Stimulated activated CD8-positive, alpha-beta memory T cell treated with anti-CD3 and anti-CD28 coated beads, Interleukin-12 subunit alpha, Interleukin-12 subunit beta, amount 100 ng/mL, for 24 hours (primary cell): ENCODE results near the gene PLA2G2D.

Experiments used
- DNase-seq: peaks from one replicate; pipeline ENCODE4 v3.0.0-alpha.2; 2020; ENCODE audit errors: extremely low read depth

PLA2G2D gene, protein sequence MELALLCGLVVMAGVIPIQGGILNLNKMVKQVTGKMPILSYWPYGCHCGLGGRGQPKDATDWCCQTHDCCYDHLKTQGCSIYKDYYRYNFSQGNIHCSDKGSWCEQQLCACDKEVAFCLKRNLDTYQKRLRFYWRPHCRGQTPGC

DNA sequence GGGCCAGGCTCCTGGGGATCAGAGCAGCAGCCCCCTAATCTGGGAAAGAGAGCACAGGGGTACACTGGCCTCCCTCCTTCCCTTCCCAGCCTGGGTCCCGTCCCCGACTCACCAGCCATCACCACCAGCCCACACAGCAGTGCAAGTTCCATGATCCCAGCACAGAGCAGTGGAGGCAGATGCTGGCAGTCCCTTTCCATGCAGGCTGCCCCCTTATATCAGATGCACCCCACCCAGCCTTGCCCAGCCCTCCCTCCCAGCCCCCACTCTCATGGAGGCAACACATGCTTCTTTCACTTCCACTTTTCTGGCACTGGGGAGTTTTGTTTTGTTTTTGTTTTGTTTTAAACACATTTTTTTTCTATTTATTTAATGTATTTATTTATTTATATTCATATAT, at the start of gene PLA2G2D:
Gene PLA2G2D (minus strand): TSS at position 190 of the 400 bp plus-strand sequence. CDS start 38 bp downstream, at position 152.
- DNase-seq, result no peak

DNA sequence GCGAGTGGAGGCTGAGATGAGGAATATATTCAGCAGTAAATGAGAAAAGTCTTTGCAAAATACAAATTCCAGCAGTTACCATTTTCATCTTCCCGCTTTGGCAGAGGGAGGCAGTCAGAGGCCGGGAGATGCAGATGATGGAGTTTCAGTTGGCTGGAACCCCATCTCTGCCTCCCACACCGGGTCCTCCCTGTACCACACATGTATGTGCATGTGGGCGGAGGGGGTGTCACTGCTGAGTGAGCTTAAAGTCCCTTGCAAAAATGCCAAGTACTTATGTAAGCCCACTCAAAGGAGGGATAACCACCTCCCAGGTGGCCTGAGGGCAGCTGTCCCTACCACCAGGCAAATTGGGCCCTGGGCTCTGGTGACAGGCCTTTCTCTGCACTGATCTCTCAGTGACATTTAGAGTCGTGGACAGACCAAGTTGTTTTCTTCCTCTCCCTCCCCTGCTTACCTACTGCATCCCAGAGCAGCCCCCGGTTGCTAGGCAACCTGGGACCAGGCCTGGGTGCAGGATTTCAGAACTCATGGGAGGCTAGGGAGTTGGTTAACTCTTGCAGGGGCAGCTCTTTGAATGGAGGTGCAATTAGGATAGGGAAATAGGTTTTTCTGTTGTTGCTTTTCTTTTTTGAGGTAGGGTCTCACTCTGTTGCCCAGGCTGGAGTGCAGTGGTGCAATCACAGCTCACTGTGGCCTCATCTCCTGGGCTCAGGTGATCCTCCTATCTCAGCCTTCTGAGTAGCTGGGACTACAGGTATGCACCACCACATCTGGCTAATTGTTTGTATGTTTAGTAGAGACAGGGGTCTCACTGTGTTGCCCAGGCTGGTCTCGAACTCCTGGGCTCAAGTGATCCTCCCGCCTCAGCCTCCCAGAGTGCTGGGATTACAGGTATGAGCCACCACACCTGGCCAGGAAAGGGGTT, 49.5 kb upstream of the PLA2G2D start:
- no peak for DNase-seq

DNA sequence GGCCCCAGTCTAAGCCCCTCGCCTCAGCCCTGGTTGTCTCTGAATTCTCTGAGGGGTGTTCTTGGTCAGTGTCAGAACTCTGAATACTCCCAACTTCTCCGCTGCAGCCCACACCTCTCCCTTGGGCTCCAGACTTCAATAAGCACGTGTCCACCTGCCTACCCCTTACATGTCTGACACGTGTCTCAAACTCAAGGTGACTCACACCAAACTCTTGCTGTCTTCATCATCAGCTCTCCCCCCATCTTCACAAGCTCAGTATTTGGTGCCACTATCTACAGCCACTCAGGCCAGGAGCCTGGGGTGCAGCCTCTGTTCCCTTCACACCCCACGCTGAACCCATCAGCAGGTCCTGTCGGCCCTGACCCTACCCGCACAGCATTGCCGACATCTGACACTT, 47.8 kb upstream of the PLA2G2D start:
- DNase-seq, result no peak

DNA sequence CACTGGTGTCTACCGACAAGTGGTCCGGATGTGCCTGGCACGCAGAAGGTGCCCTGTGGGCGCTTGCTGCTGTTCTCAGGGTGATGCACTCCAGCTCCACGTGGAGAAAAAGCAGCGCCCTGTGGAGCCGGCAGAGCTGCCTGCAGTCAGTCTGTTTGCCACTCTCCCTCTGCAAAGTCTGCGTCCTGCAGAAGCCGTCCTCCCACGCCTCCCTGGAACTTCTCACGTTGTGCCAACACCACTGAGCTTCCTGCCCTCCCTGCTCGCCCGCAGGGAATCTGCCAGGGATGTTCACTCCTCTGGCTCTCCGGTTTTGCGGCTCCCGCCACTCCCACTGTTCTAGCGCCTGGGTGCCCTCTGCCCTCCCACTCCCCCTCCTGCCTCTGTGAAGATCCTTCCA, 46.7 kb upstream of the PLA2G2D start:
- DNase-seq, result no peak

DNA sequence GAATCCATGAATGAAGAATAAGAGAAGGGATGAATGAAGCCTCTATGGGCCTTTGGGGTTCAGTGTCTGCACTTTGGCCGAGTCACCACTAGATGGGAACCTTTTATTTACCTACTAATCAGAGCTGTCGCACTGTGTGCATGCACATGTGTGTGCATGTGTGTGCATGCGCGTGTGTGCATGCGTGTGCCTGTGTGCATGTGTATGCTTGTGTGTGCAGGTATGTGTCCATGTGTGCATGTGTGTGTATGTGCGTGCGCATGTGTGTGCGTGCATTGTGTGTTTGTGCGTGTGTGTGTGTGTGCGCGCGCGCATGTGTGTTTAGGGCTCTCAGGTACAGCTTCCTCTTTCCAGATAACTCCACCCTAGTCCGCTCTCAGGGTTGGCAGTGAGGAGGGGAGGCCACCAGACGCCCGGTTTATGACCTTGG, 46.2 kb upstream of the PLA2G2D start:
- DNase-seq, result no peak

DNA sequence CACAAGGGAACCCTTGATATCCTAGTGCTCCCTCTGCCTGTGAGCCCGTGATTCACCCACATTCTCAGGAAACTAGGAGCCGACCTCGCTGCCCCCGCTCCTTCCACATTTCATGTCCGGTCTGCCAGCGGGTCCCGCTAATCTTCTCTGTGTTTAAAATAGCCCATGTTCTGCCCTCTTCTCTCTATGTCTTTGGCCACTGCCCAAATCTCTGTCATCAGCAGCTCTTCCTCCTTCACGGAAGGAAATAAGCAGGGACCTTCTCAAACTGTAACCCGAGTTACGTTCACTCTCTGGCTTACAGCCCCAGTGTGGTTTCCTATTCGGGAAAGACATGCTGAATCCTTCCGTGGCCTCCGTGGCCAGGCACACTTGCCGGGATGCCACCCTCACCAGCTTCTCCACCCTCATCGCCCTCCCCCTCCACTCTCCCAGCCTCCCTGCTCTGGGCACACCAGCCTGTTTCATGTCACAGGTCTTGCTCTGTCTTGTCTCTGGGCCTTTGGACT, 45.4 kb upstream of the PLA2G2D start:
- DNase-seq, result no peak

DNA sequence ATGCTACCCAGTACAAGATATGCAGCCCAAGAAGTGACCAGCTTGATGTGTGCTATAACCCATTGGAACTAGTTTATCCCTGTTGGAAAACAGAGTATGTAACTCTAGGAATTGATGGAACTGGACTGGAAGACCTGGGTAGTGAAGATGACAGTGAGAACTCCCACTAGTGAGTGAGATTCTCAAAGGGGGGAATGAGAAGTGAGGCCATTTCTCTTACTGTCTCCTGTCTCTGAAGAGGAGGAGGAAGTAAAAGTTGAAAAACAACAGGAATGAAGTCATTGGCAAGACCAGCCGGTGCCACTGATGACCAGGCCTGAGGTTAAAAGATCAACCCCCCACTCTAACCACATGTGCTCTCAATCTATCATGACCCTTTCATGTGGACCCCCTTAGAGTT, 40.7 kb upstream of the PLA2G2D start:
- no peak for DNase-seq

DNA sequence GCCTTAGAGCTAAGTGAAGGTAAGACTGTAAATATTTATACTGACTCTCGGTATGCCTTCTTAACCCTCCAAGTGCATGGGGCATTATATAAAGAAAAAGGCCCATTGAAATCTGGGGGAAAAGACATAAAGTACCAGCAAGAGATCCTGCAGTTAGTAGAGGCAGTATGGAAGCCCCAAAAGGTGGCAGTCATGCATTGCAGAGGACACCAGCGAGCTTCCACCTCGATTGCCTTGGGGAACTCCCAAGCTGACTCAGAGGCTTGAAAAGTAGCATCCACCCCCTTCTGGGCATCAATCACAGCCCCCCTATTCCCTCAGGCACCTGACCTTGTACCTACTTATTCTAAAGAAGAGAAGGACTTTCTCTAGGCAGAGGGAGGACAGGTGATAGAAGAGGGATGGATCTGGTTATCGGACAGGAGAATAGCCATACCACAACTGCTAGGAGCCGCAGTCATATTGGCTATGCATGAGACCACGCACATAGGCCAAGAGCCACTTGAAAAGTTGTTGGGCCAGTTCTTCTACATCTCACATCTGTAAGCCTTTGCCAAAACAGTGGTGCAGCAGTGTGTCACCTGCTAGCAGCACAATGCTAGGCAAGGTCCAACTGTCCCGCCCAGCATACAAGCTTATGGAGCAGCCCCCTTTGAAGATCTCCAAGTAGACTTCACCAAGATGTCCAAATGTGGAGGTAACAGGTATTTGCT, 39.2 kb upstream of the PLA2G2D start:
- DNase-seq, result no peak

DNA sequence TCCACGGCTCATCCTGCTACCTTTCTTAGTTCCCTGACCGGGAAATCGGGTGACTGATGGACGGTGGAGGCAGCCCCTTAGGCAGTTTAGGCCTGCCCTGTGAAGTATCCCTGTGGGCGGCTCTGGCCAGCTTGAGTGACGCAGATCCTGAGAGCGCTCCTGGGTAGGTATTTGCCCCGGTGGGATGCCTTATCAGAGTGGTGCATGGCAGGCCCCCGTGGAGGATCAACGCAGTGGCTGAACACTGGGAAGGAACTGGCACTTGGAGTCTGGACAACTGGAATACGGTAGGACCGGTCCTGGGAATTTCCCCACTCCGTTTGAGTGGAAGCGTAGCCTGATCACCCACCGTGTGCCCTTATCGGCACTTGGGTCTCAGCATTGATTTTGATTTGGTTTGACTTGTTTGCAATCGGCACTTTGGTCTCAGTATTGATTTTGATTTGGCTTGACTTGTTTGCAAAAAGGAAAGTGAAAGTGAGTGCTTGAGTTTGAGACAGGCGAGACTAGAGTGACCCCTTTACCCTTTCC, 35.0 kb upstream of the PLA2G2D start:
- no peak for DNase-seq

DNA sequence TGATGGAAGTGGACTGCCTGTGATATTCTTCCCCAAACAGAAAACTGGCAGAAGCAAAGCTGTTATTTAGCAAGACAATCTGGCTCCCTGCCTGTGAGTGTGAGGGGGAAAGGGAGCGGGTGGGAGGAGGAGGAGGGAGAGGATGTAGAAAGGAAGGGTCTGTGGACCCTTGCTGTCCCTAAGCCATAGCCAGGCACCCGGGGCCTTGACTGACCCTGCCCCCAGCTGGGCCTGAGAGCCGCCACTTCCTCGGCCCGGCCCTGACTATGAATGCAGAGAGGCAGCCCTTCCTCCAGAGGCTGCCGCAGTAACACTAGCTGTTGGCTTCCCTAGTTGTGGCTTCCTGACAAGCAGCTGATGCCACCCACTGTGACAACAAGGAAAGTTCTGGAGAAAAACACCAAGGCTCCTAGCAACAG, 33.7 kb upstream of the PLA2G2D start:
- DNase-seq, result no peak

DNA sequence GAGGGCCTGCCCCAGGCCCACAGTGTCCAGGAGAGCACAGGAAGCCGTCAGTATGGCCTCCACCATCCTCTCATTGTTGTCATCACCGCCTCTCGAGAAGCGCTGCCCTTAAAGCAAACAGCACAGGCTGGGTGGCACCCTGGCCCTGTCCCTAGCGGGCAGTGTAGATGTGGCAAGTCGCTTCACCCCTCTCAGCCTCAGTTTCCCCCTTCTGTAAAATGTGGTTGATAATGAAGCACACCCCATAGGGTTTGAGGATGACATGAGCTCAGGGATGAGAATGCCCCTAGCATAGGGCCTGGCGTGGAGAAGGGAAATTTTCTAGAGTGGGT, 33.2 kb upstream of the PLA2G2D start:
- no peak for DNase-seq

DNA sequence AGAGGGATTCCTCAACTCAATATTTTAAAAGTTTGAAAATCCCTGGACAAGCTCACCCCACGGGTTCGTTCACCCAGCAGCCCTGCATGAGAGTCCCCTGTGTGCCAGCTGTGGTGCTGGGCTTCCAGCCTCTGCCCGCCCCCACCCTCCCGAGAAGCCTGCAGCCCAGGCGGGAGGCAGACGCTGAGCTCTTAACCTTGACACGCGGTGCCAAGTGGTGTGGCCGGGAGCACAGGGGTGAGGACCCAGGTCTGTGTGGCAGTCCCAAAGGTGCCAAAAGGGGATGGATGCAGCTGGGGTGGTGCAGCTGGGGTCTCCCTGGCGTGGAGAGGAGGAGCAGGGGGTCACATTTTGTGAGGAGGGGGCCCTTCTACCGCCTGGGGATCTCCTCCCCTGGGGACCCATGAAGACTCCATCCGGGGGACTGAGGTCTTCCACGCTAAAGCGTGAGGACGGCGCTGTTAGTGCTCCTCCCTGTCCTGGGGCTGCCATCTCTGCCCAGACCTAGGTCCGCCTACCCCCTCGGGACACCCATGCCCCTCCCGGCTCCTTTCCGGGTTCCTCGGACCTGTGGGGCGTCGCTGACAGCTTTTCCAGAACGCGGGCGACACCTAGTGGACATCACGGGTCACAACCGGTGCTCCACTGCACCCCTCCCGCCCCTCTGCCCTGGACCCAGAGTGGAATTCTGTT, 32.7 kb upstream of the PLA2G2D start:
- peak; percentile 35 for DNase-seq

DNA sequence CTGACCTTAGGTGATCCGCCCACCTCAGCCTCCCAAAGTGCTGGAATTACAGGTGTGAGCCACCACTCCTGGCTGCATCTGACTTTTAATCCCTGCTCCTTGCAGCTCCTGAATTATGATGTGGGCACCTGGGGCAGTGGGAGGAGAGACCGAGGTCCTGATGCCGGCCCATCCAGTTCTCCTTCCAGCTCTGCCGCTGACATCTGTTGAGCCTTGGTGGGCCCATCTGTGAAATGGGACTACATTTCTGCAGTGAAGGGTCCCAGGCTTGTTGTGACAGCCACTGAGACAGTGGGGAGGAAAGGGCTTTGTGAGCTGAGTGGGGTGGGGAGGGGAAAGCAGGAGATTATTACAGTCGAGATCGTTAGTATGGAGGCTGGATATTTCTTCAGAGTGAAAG, 31.6 kb upstream of the PLA2G2D start:
- no peak for DNase-seq

DNA sequence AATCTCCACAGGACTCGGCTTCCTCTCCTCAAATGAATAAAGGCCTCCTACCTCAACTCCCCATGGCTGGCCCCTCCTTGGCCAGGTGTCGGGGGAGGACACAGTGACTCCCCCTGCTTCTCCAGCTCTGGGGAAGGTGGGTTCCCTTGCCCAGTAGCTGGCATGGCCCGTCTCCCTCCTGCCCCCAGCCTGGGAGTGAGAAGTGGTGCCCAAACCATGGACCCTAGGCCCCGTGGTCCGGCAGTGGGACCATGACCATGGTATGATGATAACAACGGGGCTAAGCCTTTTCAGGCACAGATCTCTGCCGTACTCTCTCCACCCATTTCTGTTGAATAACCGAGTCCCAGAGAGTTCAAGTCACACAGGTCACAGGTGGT, 31.0 kb upstream of the PLA2G2D start:
- no peak for DNase-seq

DNA sequence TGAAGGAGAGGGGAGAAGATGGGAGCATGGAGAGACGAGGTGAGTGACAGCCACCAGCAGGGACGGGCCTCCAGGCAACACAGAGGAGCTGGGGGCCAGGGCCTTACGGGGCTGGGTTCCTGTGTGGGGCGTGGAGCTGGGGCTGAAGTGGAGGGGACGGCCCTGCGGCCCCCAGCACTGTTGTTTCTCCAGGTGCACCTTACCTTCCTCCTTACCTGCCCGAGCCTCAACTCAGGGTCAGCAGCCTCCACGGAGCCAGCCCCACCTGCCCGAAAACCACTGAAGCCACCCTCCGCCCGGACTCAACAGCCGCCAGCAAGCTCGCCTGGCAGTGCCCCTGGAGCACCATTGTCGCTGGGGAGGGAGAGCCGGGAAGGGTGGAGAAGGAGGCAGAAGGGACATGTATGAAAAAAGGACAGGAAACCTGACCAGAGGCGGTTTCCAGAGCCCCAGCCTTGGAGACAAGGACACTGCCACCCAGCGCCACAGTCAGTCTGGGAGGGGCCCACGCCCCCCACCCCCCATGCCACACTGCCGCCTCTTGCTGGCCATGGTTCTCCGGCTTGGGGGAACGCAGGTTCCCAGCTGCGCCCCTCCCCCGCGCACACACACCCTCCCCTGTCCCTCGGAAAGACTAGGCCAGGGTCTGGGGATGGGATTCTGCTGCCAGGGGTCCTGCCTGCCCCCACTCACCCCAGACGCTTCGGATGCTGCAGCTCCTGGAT, 30.4 kb upstream of the PLA2G2D start:
- DNase-seq, result no peak

DNA sequence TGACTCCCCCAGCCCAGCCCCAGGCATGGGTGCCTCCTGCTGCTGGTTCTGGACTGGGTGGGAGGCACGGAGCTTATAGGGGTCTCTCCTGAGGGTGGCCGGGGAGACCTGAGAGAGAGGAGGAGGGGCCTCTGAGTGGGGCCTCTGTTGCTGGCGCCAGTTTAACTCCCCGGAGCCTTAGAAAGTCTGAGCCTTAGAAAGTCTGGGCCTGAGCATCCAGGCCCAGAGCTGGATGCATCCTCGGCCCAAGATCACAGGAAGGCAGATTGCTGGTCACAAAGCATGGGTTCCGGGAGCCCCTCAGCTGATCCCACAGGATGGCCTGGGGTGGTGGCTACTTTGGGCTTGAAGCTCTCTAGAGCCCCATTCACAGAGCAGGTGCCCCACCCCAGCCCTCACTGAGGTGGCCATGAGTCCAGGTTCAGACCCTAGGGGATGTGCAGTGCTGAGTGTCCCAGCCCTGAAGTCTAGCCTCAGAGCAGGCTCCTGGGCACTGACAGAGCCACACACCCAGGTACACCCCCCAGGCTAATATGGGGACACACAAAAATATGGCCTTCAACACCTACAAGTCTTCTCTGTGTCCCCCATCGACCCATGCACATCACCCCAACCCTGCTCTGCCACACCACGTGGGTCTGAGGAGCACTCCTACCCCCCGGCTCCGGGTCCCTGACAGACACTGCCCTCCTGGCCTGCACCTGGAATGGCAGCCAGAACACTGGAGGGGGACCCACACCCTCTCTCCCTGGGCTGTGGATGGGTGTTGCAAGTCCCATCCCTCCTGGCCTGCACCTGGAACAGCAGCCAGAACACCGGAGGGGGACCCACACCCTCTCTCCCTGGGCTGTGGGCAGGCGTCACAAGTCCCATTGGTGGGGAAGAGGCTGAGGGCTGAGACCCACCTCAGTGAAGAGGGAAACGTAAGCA, 29.5 kb upstream of the PLA2G2D start:
- no peak for DNase-seq

DNA sequence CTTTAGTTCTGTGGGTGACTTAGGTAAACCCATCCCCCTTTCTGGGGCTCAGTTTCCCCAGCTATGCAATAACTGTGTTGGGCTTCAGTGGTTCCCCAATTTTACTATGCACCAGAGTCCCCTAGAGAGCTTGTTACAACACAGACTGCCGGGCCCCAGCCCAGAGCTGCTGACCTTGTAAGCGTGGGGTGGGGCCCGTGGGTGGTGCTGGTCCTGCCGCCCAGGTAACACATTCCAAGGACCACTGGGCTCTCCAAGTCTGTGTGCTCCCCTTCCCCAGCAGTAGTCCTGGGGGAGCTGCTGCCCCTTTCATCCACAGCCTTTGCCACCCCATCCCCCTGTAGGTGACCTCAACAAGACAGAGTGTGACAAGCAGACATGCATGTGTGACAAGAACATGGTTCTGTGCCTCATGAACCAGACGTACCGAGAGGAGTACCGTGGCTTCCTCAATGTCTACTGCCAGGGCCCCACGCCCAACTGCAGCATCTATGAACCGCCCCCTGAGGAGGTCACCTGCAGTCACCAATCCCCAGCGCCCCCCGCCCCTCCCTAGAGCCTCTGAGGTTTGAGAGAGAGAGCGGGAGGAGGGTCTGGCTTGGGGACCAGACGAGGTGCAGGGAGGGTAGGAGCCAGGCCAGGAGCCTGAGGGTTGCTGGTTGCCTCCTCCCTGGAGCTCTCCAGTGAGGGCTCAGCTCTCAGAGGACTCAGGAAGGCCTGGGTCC, 28.7 kb upstream of the PLA2G2D start:
- DNase-seq, result no peak

DNA sequence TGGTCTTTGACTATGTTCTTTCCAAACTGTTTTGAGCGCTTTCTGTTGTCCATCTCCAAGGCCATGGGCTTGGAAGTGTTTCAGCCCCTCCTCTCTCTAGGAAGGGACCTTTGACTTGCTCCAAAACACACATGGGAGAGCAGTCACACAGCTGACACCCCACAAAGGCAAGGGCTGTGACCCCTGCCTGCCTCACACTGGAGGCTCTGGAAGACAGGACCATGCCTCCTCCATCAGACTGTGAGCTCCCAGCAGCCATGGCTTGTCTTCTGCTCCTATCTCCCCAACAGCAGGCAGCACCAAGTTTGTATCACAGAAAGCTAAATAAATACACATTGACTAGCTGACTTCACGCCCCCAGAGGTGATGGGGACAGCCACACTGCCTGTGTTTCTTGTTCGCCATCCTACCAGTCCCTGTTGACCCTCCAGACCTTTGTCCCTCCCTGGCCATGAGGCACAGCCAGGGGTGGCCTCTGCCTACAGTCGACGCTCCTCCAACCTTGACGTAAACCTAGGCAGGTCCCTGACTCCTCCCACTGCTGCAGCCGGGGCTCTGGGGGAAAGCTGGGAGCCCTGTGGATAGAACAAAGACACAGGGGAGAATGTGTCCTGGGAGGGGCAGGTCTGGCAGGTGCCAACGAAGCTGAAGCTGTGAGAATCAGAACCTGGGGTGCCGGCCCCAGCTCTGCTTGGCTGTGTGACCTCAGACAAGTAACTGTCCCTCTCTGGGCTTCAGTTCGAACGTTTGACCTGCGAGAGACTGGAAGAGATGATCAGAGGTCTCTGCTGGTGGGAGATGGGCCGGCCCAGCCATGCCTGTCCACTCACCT, 24.6 kb upstream of the PLA2G2D start:
- DNase-seq, result no peak
